Epidermal melanocyte (primary cell): ENCODE data around the gene PLXNA4.

ENCODE experiments used
- DNase-seq: peaks from one replicate; pipeline ENCODE4 v3.0.0; 2011; ENCODE audit warnings: low spot score; ENCODE audit not compliant: insufficient read length

Gene PLXNA4

GRCh38 chr7:132117636-132118035 lies 458.6 kb downstream of the PLXNA4 start:
- DNase-seq = no peak

- DNase-seq = no peak
Observed at GRCh38 chr7:132117181-132117580, 459.1 kb downstream of the PLXNA4 start.

- DNase-seq = no peak
Observed at GRCh38 chr7:132116369-132116768, 459.9 kb downstream of the PLXNA4 start.

GRCh38 chr7:132115758-132116157 lies 460.5 kb downstream of the PLXNA4 start:
- no peak for DNase-seq

- no peak for DNase-seq
Observed at GRCh38 chr7:132115028-132115427, 461.2 kb downstream of the PLXNA4 start.

- DNase-seq = no peak
Observed at GRCh38 chr7:132114411-132114810, 461.9 kb downstream of the PLXNA4 start.

- no peak for DNase-seq
Observed at GRCh38 chr7:132113536-132114371, 462.5 kb downstream of the PLXNA4 start.

- no peak for DNase-seq
Observed at GRCh38 chr7:132112657-132113056, 463.6 kb downstream of the PLXNA4 start.

GRCh38 chr7:132112106-132112505 lies 464.2 kb downstream of the PLXNA4 start:
- DNase-seq = no peak

- DNase-seq = no peak
Observed at GRCh38 chr7:132110692-132111091, 465.6 kb downstream of the PLXNA4 start.

- DNase-seq = no peak
Observed at GRCh38 chr7:132109769-132110168, 466.5 kb downstream of the PLXNA4 start.

- DNase-seq = no peak
Observed at GRCh38 chr7:132108563-132108962, 467.7 kb downstream of the PLXNA4 start.

- DNase-seq = no peak
Observed at GRCh38 chr7:132106491-132106890, 469.8 kb downstream of the PLXNA4 start.

GRCh38 chr7:132105096-132105495 lies 471.2 kb downstream of the PLXNA4 start:
- no peak for DNase-seq

GRCh38 chr7:132103718-132104117 lies 472.6 kb downstream of the PLXNA4 start:
- no peak for DNase-seq

GRCh38 chr7:132102942-132103341 lies 473.3 kb downstream of the PLXNA4 start:
- DNase-seq = no peak

GRCh38 chr7:132102391-132102790 lies 473.9 kb downstream of the PLXNA4 start:
- DNase-seq = no peak

- DNase-seq = no peak
Observed at GRCh38 chr7:132100981-132101380, 475.3 kb downstream of the PLXNA4 start.

- no peak for DNase-seq
Observed at GRCh38 chr7:132100483-132100882, 475.8 kb downstream of the PLXNA4 start.

GRCh38 chr7:132099163-132099562 lies 477.1 kb downstream of the PLXNA4 start:
- no peak for DNase-seq

- DNase-seq = no peak
Observed at GRCh38 chr7:132098327-132098726, 477.9 kb downstream of the PLXNA4 start.

GRCh38 chr7:132097550-132098134 lies 478.6 kb downstream of the PLXNA4 start:
- no peak for DNase-seq
